ENCODE data around the gene HOXA10. TPM values are rescaled to one million over a fixed set of nuclear protein-coding genes. Genes with fewer than 3 reads are reported as not detected.
A peak's percentile ranks its signal among the peaks of the same experiment; 100 is the strongest.

HOXA10 gene
- total RNA-seq, 4 donors from 2014 or later, result 15.7 to 28.4 (median 19.8) TPM

DNA sequence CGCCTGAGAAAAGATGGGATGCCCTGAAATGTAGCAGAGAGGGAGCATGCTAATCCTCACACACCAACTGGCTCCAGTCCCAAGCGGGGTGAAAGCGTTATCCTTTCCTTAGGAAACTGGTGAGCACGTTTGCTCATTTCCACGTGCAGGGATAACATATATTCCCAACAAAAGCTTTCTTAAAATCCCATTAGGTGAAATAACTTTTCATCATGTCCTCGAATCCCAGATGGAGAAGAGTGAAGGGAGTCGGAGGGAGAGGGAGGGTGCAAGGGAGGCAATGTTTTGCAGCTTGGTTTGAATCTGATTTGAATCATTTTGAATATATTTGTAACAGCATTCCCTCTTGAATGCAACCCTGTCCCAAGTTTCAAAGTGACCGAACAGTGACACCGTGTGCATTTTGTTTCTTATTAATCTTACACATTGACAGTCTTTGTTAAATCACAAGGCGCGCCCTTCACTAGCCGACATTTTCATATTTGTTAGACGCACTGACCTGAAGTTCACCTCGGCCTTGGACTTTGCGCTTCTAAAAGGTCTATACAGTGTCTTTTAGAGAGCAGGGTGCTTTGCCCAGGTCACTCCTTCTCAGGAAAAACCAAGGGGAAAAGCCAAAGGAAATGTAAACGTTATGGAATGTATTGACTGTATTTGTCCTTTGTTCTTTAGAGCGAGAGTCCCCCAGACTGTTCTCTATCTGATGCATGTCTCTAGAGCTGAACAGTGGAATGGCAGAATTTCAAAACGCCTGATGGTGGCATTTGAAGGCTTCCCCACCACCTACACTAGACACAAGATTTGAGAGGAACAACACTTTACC lies 40.5 kb downstream of the HOXA10 start:
- no peaks in the 10 kb centered on the region for H3K9me3 ChIP-seq
- H3K4me1 ChIP-seq, result peaks cover 0 to 65% (median 8%) of the 10 kb centered on the region in 4 donors
- TF ChIP-seq, protein P1, sequence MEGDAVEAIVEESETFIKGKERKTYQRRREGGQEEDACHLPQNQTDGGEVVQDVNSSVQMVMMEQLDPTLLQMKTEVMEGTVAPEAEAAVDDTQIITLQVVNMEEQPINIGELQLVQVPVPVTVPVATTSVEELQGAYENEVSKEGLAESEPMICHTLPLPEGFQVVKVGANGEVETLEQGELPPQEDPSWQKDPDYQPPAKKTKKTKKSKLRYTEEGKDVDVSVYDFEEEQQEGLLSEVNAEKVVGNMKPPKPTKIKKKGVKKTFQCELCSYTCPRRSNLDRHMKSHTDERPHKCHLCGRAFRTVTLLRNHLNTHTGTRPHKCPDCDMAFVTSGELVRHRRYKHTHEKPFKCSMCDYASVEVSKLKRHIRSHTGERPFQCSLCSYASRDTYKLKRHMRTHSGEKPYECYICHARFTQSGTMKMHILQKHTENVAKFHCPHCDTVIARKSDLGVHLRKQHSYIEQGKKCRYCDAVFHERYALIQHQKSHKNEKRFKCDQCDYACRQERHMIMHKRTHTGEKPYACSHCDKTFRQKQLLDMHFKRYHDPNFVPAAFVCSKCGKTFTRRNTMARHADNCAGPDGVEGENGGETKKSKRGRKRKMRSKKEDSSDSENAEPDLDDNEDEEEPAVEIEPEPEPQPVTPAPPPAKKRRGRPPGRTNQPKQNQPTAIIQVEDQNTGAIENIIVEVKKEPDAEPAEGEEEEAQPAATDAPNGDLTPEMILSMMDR (IDR thresholded peaks at IDR 0.05), result no peak
- no peak for TF ChIP-seq POLR2A (IDR thresholded peaks at IDR 0.05)
- peak overlapping the region in 3 of 4 donors; percentile 40 to 96 (median 67) for H3K27ac ChIP-seq
- H3K4me3 ChIP-seq, result no peak overlapping the region
- H3K36me3 ChIP-seq, result no peaks in the 10 kb centered on the region
- peak; percentile 12 to 71 (median 53) for DNase-seq
- no peaks in the 10 kb centered on the region for H3K27me3 ChIP-seq

DNA sequence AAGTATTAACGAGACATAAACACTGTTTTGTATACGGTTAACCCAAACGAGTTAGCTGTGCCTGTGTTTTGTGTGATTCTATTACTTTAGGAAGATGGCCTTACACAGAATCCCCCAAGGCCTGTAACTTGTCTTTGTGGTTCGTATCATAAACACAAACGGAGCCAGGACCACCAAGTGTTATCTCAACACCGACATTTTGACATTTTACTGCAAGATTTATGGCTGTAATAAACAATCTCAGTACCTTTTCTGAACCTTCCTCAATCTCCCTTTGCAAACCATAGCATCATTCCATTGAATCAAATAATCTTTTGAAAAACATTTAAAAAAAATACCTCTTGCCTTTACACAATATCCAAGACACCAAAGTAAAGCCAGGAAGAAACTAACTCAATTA lies 41.1 kb downstream of the HOXA10 start:
- Histone ChIP-seq H3K4me1 (peaks cover 0 to 66% (median 8%) of the 10 kb centered on the region in 4 donors), H3K4me3 (no peak overlapping the region), H3K36me3 (no peaks in the 10 kb centered on the region), H3K9me3 (no peaks in the 10 kb centered on the region), H3K27me3 (no peaks in the 10 kb centered on the region), H3K27ac (peak overlapping the region in 2 of 4 donors; percentile 17 to 96)
- no peak for DNase-seq
- TF ChIP-seq, protein P1 (IDR thresholded peaks at IDR 0.05), result no peak
- TF ChIP-seq POLR2A (IDR thresholded peaks at IDR 0.05), result no peak

DNA sequence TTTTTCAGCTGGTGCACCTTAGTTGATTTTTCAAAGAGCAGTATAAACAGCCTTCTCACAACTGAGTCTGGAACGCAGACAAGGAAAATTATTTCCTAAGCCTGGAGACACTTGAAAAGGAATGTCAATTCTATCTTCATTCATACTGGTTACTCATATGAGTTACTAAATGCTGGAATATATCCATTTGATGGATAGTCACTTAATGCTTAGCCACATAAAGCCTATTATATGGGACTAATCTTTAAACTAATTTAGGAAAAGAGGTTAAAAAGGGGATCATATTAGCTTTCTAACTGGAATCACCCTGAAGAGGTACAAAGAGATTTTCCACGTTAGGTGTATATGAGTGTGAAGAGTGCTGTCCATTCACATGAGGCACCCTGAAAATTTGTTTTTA lies 41.9 kb downstream of the HOXA10 start:
- Histone ChIP-seq H3K4me3 (no peak overlapping the region), H3K36me3 (no peaks in the 10 kb centered on the region), H3K27me3 (no peaks in the 10 kb centered on the region), H3K27ac (peak overlapping the region in 2 of 4 donors; percentile 93 to 96), H3K9me3 (no peaks in the 10 kb centered on the region), H3K4me1 (peaks cover 0 to 67% (median 8%) of the 10 kb centered on the region in 4 donors)
- TF ChIP-seq, protein P1 (IDR thresholded peaks at IDR 0.05), result no peak
- no peak for TF ChIP-seq POLR2A (IDR thresholded peaks at IDR 0.05)
- DNase-seq, result no peak

DNA sequence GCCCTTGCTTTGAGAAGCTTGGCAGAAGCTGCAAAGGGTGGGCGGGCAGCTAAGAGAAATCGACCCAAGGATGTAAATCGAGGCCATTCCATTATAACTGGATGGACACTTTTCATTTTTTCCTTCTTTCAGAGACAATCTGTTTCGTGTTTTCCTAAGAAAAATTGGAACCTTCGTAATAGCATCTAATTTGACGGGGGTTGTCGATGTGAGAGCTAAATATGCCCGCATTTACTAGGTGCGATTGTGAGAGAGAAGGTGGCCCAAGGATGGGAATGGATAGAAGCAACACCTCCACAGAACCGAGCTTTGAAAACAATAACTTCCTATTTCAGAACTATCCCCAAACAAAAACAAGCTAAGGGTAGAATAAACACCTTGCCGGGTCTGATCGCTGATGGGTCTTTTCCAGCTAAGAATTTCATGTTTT lies 42.7 kb downstream of the HOXA10 start:
- no peaks in the 10 kb centered on the region for H3K27me3 ChIP-seq

DNA sequence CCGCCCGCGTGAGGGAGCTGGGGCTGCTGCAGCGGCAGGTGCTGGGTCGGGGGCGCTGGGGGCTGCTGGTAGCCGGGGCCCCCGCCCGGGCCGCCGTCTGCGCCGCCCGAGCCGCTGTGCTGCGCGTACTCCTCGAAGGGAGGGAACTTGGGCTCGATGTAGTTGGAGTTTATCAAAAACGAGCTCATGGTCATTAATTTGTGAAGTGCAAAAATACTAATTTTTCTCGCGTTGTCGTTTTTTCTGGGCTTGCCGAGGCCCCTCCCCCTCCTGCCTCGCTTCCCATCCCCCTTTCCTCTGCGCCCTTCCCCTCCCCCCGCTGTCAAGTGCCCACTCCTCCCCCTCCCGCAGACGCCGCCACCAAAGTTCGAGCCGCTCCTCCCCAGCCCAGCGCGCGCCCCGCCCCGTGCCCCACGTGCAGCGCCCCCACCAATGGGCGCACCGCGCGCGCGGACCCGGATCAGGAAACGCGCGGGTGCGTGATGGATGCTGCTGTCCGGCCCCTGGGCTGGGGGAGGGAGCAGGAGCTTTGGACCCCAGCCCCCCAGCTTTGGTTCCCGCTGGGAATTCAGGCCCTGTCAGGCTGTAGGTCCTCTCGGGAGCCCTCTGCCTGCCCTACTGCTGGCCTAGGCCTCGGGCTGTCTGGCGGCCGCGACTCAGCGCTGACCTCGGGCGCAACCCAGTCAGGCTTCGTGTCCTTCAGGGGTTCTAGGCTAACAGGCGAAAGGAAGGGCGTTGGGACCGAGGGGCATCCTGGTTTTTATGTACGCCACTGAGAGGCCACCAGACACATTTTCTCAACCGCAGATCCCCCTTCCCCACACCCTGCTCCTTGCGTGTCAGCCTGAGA lies 43.4 kb downstream of the HOXA10 start, which contains the start of gene HOXA4:
Gene HOXA4, minus strand, starts transcription at position 218 of the 850 bp plus-strand sequence. Its CDS starts 24 bp downstream, at position 194.
- Histone ChIP-seq H3K27ac (peak within 1 kb of the TSS; percentile 81 to 93 (median 89)), H3K9me3 (no peaks in the 10 kb centered on the region), H3K4me3 (peak within 1 kb of the TSS; percentile 57 to 82 (median 70)), H3K27me3 (no peaks in the 10 kb centered on the region), H3K36me3 (no peaks in the 10 kb centered on the region), H3K4me1 (peaks cover 0 to 69% (median 6%) of the 10 kb centered on the region in 4 donors)
- peak; percentile 85 to 95 (median 94) for DNase-seq
- TF ChIP-seq POLR2A (IDR thresholded peaks at IDR 0.05), result peak; percentile 73 to 80
- TF ChIP-seq, protein P1 (IDR thresholded peaks at IDR 0.05), result no peak

More for the DNA sequence above, 42.7 kb downstream of the HOXA10 start:
- Histone ChIP-seq H3K4me1 (peaks cover 0 to 68% (median 6%) of the 10 kb centered on the region in 4 donors), H3K27ac (peak overlapping the region; percentile 81 to 93 (median 89)), H3K9me3 (no peaks in the 10 kb centered on the region), H3K4me3 (peak overlapping the region; percentile 57 to 82 (median 70)), H3K36me3 (no peaks in the 10 kb centered on the region)
- TF ChIP-seq POLR2A (IDR thresholded peaks at IDR 0.05), result no peak
- TF ChIP-seq, protein P1 (IDR thresholded peaks at IDR 0.05), result no peak
- DNase-seq, result no peak
